Measurements from ENCODE around the gene TJP3. TPM values are rescaled to one million over a fixed set of nuclear protein-coding genes. Genes with fewer than 3 reads are reported as not detected.

TJP3 gene
- total RNA-seq, 3 donors from 2014 or later: 0.16 to 36.6 (median 20.0) TPM

DNA sequence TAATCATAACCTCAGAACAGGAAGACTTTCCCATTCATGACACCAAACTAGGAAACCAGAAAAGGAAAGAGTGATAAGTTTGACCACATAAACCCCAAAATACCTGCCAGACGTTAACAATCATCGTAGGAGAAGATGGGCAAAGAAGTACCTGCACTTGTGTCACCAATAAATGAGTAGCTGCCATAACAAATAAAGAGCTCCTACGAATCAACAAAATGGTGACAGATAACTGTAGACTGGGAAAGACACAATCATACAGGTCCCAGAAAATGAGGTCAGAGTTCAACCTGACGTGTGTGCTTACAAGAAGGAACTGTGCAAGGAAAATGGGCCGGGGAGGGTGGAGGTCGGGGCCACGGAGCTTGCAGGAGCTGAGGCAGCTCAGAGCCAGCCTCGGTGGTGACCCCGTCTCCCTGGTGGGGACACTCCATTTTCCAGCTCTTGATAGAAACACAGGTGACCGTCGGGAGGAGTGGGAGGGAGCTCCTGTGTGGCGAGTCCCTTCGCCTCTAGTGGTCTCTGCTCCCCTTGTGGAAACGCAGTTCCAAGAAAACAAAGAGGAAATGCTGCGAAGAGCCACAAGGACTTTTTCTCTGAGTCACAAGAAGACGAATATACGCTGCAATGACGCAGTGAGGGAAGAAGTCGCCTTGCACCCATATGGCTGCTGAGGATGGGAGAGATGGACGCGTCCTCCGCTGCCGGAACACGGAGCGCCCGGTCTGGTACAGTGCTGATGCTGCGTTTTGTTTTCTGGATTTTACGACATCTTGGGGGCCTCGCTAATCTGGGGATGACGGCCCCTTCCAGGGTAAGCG lies 17.4 kb upstream of the TJP3 start:
- H3K27ac ChIP-seq: no peak overlapping the region

DNA sequence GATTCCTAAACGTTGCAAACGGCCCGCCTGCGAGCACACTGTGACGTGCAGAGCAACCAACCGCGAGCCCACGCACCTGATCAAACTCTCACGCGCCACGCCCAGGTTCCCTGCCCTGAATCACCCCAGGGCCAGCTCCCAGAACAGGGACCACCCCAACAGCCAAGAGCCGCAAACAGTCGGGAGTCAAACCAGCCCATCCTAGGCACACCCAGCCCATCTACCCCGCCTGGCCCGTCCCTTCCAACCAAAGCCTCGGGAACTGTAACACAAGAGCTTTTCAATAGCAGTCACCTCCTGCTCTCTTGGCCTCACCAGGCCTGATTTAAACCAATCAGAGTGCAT lies 16.8 kb upstream of the TJP3 start:
- Histone ChIP-seq H3K36me3 (no peaks in the 10 kb centered on the region), H3K4me1 (peaks cover 0 to 12% of the 10 kb centered on the region in 2 donors), H3K9me3 (no peaks in the 10 kb centered on the region), H3K27ac (no peak overlapping the region), H3K27me3 (no peaks in the 10 kb centered on the region), H3K4me3 (no peak overlapping the region)
- intact Hi-C loops (cut with DNase I; ENCODE audit: low total_unique reads): no loop called here
- TF ChIP-seq POLR2AphosphoS5 (IDR thresholded peaks at IDR 0.05): no peak
- no peak for TF ChIP-seq POLR2A (IDR thresholded peaks at IDR 0.05)
- TF ChIP-seq, protein P1, sequence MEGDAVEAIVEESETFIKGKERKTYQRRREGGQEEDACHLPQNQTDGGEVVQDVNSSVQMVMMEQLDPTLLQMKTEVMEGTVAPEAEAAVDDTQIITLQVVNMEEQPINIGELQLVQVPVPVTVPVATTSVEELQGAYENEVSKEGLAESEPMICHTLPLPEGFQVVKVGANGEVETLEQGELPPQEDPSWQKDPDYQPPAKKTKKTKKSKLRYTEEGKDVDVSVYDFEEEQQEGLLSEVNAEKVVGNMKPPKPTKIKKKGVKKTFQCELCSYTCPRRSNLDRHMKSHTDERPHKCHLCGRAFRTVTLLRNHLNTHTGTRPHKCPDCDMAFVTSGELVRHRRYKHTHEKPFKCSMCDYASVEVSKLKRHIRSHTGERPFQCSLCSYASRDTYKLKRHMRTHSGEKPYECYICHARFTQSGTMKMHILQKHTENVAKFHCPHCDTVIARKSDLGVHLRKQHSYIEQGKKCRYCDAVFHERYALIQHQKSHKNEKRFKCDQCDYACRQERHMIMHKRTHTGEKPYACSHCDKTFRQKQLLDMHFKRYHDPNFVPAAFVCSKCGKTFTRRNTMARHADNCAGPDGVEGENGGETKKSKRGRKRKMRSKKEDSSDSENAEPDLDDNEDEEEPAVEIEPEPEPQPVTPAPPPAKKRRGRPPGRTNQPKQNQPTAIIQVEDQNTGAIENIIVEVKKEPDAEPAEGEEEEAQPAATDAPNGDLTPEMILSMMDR (IDR thresholded peaks at IDR 0.05): no peak
- DNase-seq (ENCODE audit: low spot score in 2 of 2): no peak

More for the DNA sequence above, 17.4 kb upstream of the TJP3 start:
- no peaks in the 10 kb centered on the region for H3K9me3 ChIP-seq
- intact Hi-C loops (cut with DNase I; ENCODE audit: low total_unique reads): no loop called here
- TF ChIP-seq POLR2A (IDR thresholded peaks at IDR 0.05) (no peak), POLR2AphosphoS5 (IDR thresholded peaks at IDR 0.05) (no peak)
- TF ChIP-seq, protein P1 (IDR thresholded peaks at IDR 0.05): no peak
- no peak overlapping the region for H3K4me3 ChIP-seq
- H3K27me3 ChIP-seq: no peaks in the 10 kb centered on the region
- DNase-seq (ENCODE audit: low spot score in 2 of 2): no peak
- H3K36me3 ChIP-seq: no peaks in the 10 kb centered on the region
- H3K4me1 ChIP-seq: peaks cover 0 to 12% of the 10 kb centered on the region in 2 donors

DNA sequence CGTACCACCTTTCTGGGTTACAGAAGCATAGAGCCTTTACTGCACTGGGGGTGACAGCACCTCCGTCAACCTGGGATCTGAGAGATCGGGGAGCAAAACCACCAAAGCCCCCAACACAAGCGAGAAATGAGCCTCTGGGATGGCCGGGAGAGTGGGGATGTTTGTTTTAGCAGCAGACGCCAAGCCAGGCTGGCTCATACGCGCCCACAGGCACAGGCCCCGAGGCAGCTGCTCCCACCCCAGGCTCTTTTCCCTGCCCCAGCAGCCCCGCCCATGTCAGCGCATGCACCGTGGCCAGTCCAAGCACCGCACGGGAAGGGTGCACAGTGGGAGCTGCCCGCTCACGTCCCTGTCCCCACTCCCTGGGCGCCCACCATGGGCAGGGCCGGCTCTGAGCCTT lies 16.5 kb upstream of the TJP3 start:
- H3K27ac ChIP-seq: no peak overlapping the region
- no peaks in the 10 kb centered on the region for H3K36me3 ChIP-seq
- no peaks in the 10 kb centered on the region for H3K27me3 ChIP-seq
- intact Hi-C loops (cut with DNase I; ENCODE audit: low total_unique reads): no loop called here
- H3K4me1 ChIP-seq: peaks cover 0 to 12% of the 10 kb centered on the region in 2 donors
- TF ChIP-seq POLR2AphosphoS5 (IDR thresholded peaks at IDR 0.05) (no peak), POLR2A (IDR thresholded peaks at IDR 0.05) (no peak)
- TF ChIP-seq, protein P1 (IDR thresholded peaks at IDR 0.05): no peak
- H3K4me3 ChIP-seq: no peak overlapping the region
- no peaks in the 10 kb centered on the region for H3K9me3 ChIP-seq
- DNase-seq (ENCODE audit: low spot score in 2 of 2): no peak

DNA sequence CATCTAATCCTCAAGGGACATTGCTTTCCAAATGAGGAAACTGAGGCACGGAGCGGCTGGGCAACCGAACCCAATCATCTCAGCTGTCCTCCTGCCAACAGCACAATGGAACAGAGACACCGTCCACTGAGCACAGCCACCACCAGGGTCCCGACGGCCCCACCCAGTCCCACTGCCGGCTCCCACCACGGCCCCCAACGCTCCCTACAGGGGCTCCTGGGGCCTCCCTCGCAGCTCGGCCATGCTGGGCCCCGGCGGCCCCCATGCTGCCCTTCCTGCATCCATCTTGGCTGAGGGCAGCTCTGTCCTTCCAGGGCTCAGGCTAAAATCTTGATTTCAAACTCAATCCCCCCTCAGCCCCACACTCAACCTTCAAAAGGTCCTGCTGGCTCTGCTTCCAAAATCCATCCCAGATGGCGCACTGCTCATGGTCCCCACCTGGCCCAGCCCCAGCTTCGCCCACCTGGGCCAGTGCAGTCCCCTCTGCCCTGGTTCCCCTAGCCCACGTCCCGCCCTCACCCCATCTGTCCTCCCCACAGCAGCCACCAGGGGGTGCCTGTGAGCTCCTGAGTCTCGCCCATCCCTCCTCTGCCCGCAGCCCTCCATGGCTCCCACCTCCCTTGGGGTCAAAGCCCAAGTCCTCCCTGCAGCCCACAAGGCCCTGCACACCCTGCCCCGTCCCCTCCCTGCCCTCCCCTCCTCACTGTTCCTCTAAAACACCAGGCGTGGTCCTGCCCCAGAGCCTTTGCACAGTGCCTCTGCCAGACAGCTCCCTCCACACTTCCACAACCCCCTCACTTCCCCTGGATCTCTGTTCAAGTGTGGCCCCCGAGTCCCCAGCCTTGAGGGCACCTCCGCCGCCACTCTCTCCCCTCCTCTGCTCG lies 15.8 kb upstream of the TJP3 start:
- Histone ChIP-seq H3K4me3 (no peak overlapping the region), H3K27me3 (no peaks in the 10 kb centered on the region), H3K9me3 (no peaks in the 10 kb centered on the region), H3K36me3 (no peaks in the 10 kb centered on the region), H3K27ac (no peak overlapping the region), H3K4me1 (peaks cover 0 to 8% of the 10 kb centered on the region in 2 donors)
- intact Hi-C loops (cut with DNase I; ENCODE audit: low total_unique reads): no loop called here
- TF ChIP-seq POLR2A (IDR thresholded peaks at IDR 0.05): no peak
- TF ChIP-seq, protein P1 (IDR thresholded peaks at IDR 0.05): peak in 2 of 3 donors; percentile 26 to 29
- DNase-seq (ENCODE audit: low spot score in 2 of 2): no peak
